ENCODE data around the gene ALPL.

The ALPL gene

GRCh38 chr1:21550866-21551475 is 41.7 kb downstream of the ALPL start:
- POLR2A ChIA-PET, result no interaction called here
- CTCF ChIA-PET, result no interaction called here
- DNase-seq (ENCODE audit: extremely low spot score), result no peak
- TF ChIP-seq CTCF (IDR thresholded peaks at IDR 0.05; ENCODE audit: control extremely low read depth, extremely low read depth, low read depth, missing control alignments), result no peak

DNA sequence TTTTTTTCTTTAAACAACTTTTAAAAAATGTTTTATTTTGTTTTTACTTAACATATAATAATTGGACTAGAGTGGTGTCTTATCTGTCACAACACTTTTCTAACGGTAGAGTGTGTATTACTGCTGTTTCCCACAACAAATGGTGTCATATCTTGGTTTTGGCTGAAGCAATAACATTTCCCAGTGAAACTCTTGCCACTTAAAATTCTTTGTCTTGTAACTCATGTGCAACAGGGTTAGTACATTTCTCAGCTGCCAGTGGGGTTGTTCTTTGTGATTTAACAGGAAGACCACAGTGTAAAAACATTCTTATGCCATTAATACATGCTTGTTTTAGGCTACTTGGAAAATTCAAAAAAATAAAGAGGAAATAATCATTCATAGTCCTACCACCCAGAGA is 43.5 kb downstream of the ALPL start:
- no peak for DNase-seq (ENCODE audit: extremely low spot score)
- ChIA-PET CTCF (no interaction called here), POLR2A (interaction anchor here (0.5 kb wide), 1 partner anchor 9 kb away, joined by 4 read pairs; no protein-coding TSS in a partner anchor)
- TF ChIP-seq CTCF (IDR thresholded peaks at IDR 0.05; ENCODE audit: control extremely low read depth, extremely low read depth, low read depth, missing control alignments), result no peak

DNA sequence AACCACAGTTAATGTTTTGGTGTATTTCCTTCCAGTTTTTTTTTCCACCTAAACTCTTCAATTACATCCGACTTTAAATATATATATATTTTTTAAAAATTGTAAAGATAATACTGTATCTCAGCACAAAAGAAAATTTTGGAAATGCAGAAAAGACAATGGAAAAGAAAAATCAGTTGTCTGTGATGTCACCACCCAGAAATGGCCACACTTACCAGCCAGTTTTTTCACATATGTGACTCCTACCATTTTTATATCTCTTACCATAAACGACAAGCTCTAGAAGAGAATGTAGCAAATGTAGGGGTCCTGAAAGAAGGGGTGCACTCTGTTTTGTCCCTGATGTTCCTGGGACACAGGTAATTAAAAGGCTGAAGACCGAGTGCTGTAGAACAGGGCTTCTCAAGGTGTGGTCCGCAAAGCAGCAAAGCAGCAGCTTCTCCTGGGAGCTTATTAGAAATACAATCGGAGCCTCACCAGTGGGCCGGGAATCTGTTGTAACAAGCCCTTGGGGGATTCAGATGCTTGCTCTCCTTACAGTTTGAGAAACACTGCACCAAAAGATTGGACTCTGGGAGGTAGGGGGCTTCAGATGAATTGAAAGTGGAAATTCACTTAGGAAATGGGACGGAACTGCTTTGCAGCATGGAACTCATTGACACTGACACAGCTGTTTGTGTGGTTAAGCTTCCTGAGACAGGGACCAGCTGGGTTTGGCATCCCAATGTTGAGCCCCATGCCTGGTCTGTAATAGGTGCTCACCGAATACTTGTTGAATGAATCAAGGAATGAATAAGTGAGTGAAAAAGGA is 44.1 kb downstream of the ALPL start:
- DNase-seq (ENCODE audit: extremely low spot score), result no peak
- TF ChIP-seq CTCF (IDR thresholded peaks at IDR 0.05; ENCODE audit: control extremely low read depth, extremely low read depth, low read depth, missing control alignments), result no peak
- ChIA-PET POLR2A (interaction anchor here (0.5 kb wide), 1 partner anchor 8 kb away, joined by 4 read pairs; no protein-coding TSS in a partner anchor), CTCF (no interaction called here)

GRCh38 chr1:21559788-21560567 is 50.8 kb downstream of the ALPL start:
- DNase-seq (ENCODE audit: extremely low spot score), result no peak
- no peak for TF ChIP-seq CTCF (IDR thresholded peaks at IDR 0.05; ENCODE audit: control extremely low read depth, extremely low read depth, low read depth, missing control alignments)
- CTCF ChIA-PET, result interaction anchor here (1.2 kb wide), 1 partner anchor 24 kb away, joined by 3 read pairs; no protein-coding TSS in a partner anchor
- POLR2A ChIA-PET, result no interaction called here

DNA sequence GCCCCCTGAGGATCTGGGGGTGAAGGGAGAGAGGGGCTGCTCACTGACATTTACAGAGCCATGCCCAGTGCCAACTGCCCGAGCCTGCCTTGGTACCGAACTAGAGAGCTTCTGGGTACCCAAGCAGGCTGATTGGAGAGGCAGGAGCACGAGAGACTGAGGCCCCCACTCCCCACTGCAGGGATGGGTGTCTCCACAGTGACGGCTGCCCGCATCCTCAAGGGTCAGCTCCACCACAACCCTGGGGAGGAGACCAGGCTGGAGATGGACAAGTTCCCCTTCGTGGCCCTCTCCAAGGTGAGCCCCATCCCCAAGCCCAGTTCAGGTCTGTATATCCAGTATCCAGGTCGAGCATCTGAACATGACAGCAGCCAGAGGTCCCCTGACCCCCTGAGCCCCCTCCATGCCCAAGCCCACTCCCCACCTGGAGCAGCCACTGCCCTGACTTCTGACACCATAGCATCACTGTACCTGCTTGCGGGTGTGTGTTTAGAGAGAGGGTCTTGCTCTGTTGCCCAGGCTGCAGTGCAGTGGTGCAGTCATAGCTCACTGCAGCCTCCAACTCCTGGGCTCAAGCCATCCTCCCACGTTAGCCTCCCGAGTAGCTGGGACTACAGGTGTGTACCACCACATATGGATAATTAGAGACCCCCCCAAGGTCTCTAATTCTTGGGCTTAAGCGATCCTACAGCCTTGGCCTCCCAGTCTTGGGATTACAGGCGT is 51.9 kb downstream of the ALPL start:
- TF ChIP-seq CTCF (IDR thresholded peaks at IDR 0.05; ENCODE audit: control extremely low read depth, extremely low read depth, low read depth, missing control alignments), result no peak
- ChIA-PET POLR2A (interaction anchor here (0.6 kb wide), 1 partner anchor 8 kb away, joined by 4 read pairs; no protein-coding TSS in a partner anchor), CTCF (no interaction called here)
- no peak for DNase-seq (ENCODE audit: extremely low spot score)

DNA sequence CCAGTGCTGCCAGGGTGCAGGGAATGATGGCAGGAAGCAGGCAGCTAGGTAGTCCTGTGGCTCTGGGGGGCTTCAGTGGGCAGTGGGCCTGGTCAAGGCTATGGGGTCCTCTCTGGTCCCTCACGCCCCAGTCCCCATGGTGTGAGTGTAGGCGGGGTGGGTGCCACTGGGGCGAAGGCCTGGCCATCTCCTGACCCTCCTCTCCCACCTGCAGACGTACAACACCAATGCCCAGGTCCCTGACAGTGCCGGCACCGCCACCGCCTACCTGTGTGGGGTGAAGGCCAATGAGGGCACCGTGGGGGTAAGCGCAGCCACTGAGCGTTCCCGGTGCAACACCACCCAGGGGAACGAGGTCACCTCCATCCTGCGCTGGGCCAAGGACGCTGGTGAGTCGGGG is 53.7 kb downstream of the ALPL start:
- no peak for DNase-seq (ENCODE audit: extremely low spot score)
- POLR2A ChIA-PET, result no interaction called here
- CTCF ChIA-PET, result interaction anchor here (0.9 kb wide), 1 partner anchor 97 kb away, joined by 3 read pairs; no protein-coding TSS in a partner anchor
- no peak for TF ChIP-seq CTCF (IDR thresholded peaks at IDR 0.05; ENCODE audit: control extremely low read depth, extremely low read depth, low read depth, missing control alignments)

Measured in GM10248 (cell line).